HepG2 (cell line): ENCODE data around the gene CYB5A. TPM values are rescaled to one million over a fixed set of nuclear protein-coding genes. Genes with fewer than 3 reads are reported as not detected.

Experiments used
- AFF4 ChIP-seq: sonication (generic); formaldehyde crosslinking; IDR thresholded peaks from 2 replicates; pipeline ENCODE4 v1.4.0; 2020; ENCODE audit warnings: missing genetic modification reagents
- ARNTL ChIP-seq: sonication (generic); formaldehyde crosslinking; IDR thresholded peaks from 2 replicates; pipeline ENCODE4 v1.4.0; 2020; ENCODE audit warnings: mild to moderate bottlenecking, missing genetic modification reagents
- CC2D1A ChIP-seq: sonication (generic); formaldehyde crosslinking; IDR thresholded peaks from 2 replicates; pipeline ENCODE4 v1.8.1; 2023; ENCODE audit warnings: mild to moderate bottlenecking, missing genetic modification reagents
- GFI1 ChIP-seq: sonication (generic); formaldehyde crosslinking; IDR thresholded peaks from 2 replicates; pipeline ENCODE4 v1.5.0; 2020; ENCODE audit warnings: missing genetic modification reagents, mild to moderate bottlenecking, borderline replicate concordance
- IRF9 ChIP-seq: sonication (generic); formaldehyde crosslinking; IDR thresholded peaks from 2 replicates; pipeline ENCODE4 v1.8.0; 2022; ENCODE audit warnings: missing genetic modification reagents, mild to moderate bottlenecking, borderline replicate concordance
- JUNB ChIP-seq: sonication (generic); formaldehyde crosslinking; IDR thresholded peaks from 2 replicates; pipeline ENCODE4 v1.8.0; 2022; ENCODE audit warnings: missing genetic modification reagents, mild to moderate bottlenecking, borderline replicate concordance
- TOPORS ChIP-seq: sonication (generic); formaldehyde crosslinking; IDR thresholded peaks from 2 replicates; pipeline ENCODE4 v1.8.0; 2023; ENCODE audit warnings: mild to moderate bottlenecking, missing genetic modification reagents
- TRAFD1 ChIP-seq: sonication (generic); formaldehyde crosslinking; IDR thresholded peaks from 2 replicates; pipeline ENCODE4 v1.5.1; 2020; ENCODE audit warnings: missing genetic modification reagents, mild to moderate bottlenecking, borderline replicate concordance
- ZBTB10 ChIP-seq: sonication (generic); formaldehyde crosslinking; IDR thresholded peaks from 2 replicates; pipeline ENCODE4 v1.4.0; 2020; ENCODE audit warnings: missing genetic modification reagents, borderline replicate concordance
- ZBTB37 ChIP-seq: sonication (generic); formaldehyde crosslinking; IDR thresholded peaks from 2 replicates; pipeline ENCODE4 v1.4.0; 2020; ENCODE audit warnings: mild to moderate bottlenecking, missing genetic modification reagents
- ZFP36L1 ChIP-seq: sonication (generic); formaldehyde crosslinking; IDR thresholded peaks from 2 replicates; pipeline ENCODE4 v1.8.0; 2022; ENCODE audit warnings: mild to moderate bottlenecking, missing genetic modification reagents, moderate library complexity
- ZNF496 ChIP-seq: sonication (generic); formaldehyde crosslinking; IDR thresholded peaks from 2 replicates; pipeline ENCODE4 v1.8.1; 2023; ENCODE audit warnings: mild to moderate bottlenecking, moderate library complexity, missing genetic modification reagents; ENCODE audit not compliant: insufficient replicate concordance
- polyA plus RNA-seq, 8 experiments: library from polyadenylated mRNA; depleted of rRNA in 3 of 8; stranded (reverse) in 7 of 8; unstranded in 1 of 8; fragments of >200 nt; fragmentation: Illumina TruSeq in 4 of 8; extraction: Trizol in 4 of 8; gene quantifications; 2 replicates each; pipeline versions ENCODE4 v1.2.1 to v1.2.3, GENCODE V29; 2011 to 2016; ENCODE audit warnings: low read depth in 4 of 8, missing spikeins in 1 of 8, mixed read lengths in 1 of 8; ENCODE audit not compliant: insufficient read depth in 1 of 8
- total RNA-seq, 5 experiments: library from RNA; depleted of rRNA; stranded (reverse); fragments of >200 nt; fragmentation: Illumina TruSeq; extraction: Trizol; gene quantifications; 2 replicates each; pipeline ENCODE4 v1.2.3, GENCODE V29; 2016; ENCODE audit warnings: low read depth in 1 of 5
- TF ChIP-seq, protein P1 (sequence below): sonication (generic); formaldehyde crosslinking; IDR thresholded peaks from 2 replicates; pipeline ENCODE4 v1.4.0; 2020; ENCODE audit warnings: mild to moderate bottlenecking, missing genetic modification reagents
- TF ChIP-seq, protein P2 (sequence below): sonication (generic); formaldehyde crosslinking; IDR thresholded peaks from 2 replicates; pipeline ENCODE4 v1.4.0; 2020; ENCODE audit warnings: missing genetic modification reagents

Gene CYB5A
- total and polyA plus RNA-seq, 2 of the 13 experiments (the other 11 are each of a cell fraction or from before 2014, with no cell fraction given): 215 to 356 TPM

- TF ChIP-seq AFF4 (no peak), TRAFD1 (CRISPR knock-in tag) (no peak), ZBTB37 (CRISPR knock-in tag) (no peak), GFI1 (CRISPR knock-in tag) (peak; percentile 40; the same call in 1 of the 2 replicates), ZNF496 (no peak), TOPORS (no peak), ZFP36L1 (CRISPR knock-in tag) (0 out of 2 replicates have a peak, but pooled peaks have one; percentile 50), JUNB (CRISPR knock-in tag) (peak; percentile 63; the same call in 1 of the 2 replicates), ZBTB10 (CRISPR knock-in tag) (0 out of 2 replicates have a peak, but pooled peaks have one; percentile 47), IRF9 (CRISPR knock-in tag) (no peak), CC2D1A (CRISPR knock-in tag) (no peak), ARNTL (peak; percentile 63; the same call in 1 of the 2 replicates)
- TF ChIP-seq, protein P1, sequence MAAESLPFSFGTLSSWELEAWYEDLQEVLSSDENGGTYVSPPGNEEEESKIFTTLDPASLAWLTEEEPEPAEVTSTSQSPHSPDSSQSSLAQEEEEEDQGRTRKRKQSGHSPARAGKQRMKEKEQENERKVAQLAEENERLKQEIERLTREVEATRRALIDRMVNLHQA (CRISPR knock-in tag): no peak
- TF ChIP-seq, protein P2, sequence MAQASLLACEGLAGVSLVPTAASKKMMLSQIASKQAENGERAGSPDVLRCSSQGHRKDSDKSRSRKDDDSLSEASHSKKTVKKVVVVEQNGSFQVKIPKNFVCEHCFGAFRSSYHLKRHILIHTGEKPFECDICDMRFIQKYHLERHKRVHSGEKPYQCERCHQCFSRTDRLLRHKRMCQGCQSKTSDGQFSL (CRISPR knock-in tag): no peak
Measured at GRCh38 chr18:74225193-74225840, 66.4 kb downstream of the CYB5A start (continued).
